ENCODE results near the gene DRC1.

The DRC1 gene

GRCh38 chr2:26380281-26380680 lies 21.4 kb upstream of the DRC1 start:
- TF ChIP-seq CTCF (IDR thresholded peaks at IDR 0.05; ENCODE audit: low read depth, low read length, missing control alignments) = no peak
- H3K4me3 ChIP-seq (ENCODE audit: low read depth, low read length) = no peak overlapping the region
- DNase-seq (ENCODE audit: low read depth) = no peak
- in situ Hi-C loops (cut with HindIII; ENCODE audit: low sequenced_read_pairs) = no loop called here

- no peak for TF ChIP-seq CTCF (IDR thresholded peaks at IDR 0.05; ENCODE audit: low read depth, low read length, missing control alignments)
- H3K4me3 ChIP-seq (ENCODE audit: low read depth, low read length) = no peak overlapping the region
- DNase-seq (ENCODE audit: low read depth) = no peak
- in situ Hi-C loops (cut with HindIII; ENCODE audit: low sequenced_read_pairs) = no loop called here
These were observed 19.2 kb upstream of the DRC1 start for GRCh38 chr2:26382564-26382963.

DNA sequence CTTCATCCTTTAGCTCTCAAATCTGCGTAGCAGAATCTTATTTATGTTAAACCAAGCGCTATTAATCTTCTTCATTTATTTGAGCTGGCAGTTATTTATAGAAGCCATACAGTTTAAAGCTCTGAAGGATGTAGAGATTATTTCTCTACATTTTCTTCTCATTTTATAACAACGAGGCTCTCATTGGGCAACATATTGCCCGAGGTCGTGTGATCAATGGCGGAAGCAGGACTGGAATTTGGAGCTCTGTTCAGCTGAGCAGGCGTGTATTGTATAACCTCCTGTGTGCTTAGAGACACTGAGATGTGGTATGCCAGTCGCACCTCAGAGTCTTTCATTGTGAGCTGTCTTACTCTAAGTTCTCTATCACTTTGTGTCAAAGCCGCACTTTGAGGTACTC lies 17.5 kb upstream of the DRC1 start:
- in situ Hi-C loops (cut with HindIII; ENCODE audit: low sequenced_read_pairs) = no loop called here
- no peak for DNase-seq (ENCODE audit: low read depth)
- no peak for TF ChIP-seq CTCF (IDR thresholded peaks at IDR 0.05; ENCODE audit: low read depth, low read length, missing control alignments)
- no peak overlapping the region for H3K4me3 ChIP-seq (ENCODE audit: low read depth, low read length)

DNA sequence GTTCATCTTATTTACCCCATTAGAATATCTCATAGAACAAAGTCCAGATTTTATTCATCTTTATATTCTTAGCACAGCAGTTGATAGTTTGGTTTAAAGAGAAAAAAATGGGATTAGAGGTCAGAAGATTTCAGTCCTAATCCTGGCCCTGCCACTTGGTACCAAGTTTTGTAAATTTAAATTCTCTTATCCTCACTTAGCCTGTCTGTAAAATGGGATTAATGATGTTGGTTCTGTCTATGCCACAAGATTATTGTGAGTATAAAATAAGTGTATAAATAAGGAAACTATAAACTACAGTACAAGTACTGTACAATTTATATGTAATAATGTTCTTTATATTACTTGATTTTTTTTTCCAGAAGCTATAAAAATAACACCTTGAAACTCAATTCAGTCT lies 17.1 kb upstream of the DRC1 start:
- in situ Hi-C loops (cut with HindIII; ENCODE audit: low sequenced_read_pairs) = no loop called here
- no peak overlapping the region for H3K4me3 ChIP-seq (ENCODE audit: low read depth, low read length)
- no peak for DNase-seq (ENCODE audit: low read depth)
- no peak for TF ChIP-seq CTCF (IDR thresholded peaks at IDR 0.05; ENCODE audit: low read depth, low read length, missing control alignments)

- no peak for DNase-seq (ENCODE audit: low read depth)
- no peak overlapping the region for H3K4me3 ChIP-seq (ENCODE audit: low read depth, low read length)
- TF ChIP-seq CTCF (IDR thresholded peaks at IDR 0.05; ENCODE audit: low read depth, low read length, missing control alignments) = no peak
- in situ Hi-C loops (cut with HindIII; ENCODE audit: low sequenced_read_pairs) = no loop called here
These were observed 14.5 kb upstream of the DRC1 start for GRCh38 chr2:26387189-26387588.

GRCh38 chr2:26394694-26395093 lies 7.0 kb upstream of the DRC1 start:
- no peak for DNase-seq (ENCODE audit: low read depth)
- in situ Hi-C loops (cut with HindIII; ENCODE audit: low sequenced_read_pairs) = no loop called here
- no peak overlapping the region for H3K4me3 ChIP-seq (ENCODE audit: low read depth, low read length)
- TF ChIP-seq CTCF (IDR thresholded peaks at IDR 0.05; ENCODE audit: low read depth, low read length, missing control alignments) = no peak

GRCh38 chr2:26395394-26395793 lies 6.3 kb upstream of the DRC1 start:
- no peak overlapping the region for H3K4me3 ChIP-seq (ENCODE audit: low read depth, low read length)
- DNase-seq (ENCODE audit: low read depth) = no peak
- in situ Hi-C loops (cut with HindIII; ENCODE audit: low sequenced_read_pairs) = no loop called here
- TF ChIP-seq CTCF (IDR thresholded peaks at IDR 0.05; ENCODE audit: low read depth, low read length, missing control alignments) = no peak
